Ishikawa (cell line): ENCODE measurements around the gene PLA2R1.

Source experiments
- CREB1 ChIP-seq: IDR thresholded peaks from 2 replicates; pipeline ENCODE4 v1.6.1; 2012; ENCODE audit warnings: low read depth
- EGR1 ChIP-seq: IDR thresholded peaks from 2 replicates; pipeline ENCODE4 v1.6.1; 2012
- EP300 ChIP-seq: IDR thresholded peaks from 2 replicates; pipeline ENCODE4 v1.6.1; 2012; ENCODE audit warnings: borderline replicate concordance
- NFIC ChIP-seq: IDR thresholded peaks from 2 replicates; pipeline ENCODE4 v1.6.1; 2012
- TCF12 ChIP-seq: IDR thresholded peaks from 2 replicates; pipeline ENCODE4 v1.6.1; 2012; ENCODE audit warnings: low read depth
- TF ChIP-seq, protein P1 (sequence below): IDR thresholded peaks from 2 replicates; pipeline ENCODE4 v1.6.1; 2012

DNA sequence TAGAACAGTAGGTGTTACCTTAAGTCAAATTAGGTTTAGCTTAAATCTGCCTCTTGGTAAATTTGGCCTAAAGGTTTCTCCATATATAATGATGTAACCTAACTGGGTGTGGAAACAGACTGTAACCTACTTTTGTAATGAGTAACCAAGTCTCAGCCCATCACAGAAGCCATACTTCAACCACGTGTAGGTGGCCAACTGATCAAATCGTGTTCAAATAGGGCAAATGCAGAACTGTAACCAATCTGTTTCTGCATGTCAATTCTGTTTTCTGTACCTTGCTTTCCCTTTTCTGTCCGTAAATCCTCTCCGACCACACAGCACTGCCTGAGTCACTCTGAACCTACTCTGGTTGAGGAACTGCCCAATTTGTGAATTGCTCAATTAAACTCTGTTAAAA, 34.0 kb upstream of the PLA2R1 start:
- TF ChIP-seq CREB1: no peak
- TF ChIP-seq, protein P1, sequence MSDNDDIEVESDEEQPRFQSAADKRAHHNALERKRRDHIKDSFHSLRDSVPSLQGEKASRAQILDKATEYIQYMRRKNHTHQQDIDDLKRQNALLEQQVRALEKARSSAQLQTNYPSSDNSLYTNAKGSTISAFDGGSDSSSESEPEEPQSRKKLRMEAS: no peak
- no peak for TF ChIP-seq EP300
- TF ChIP-seq TCF12: no peak
- no peak for TF ChIP-seq NFIC
- no peak for TF ChIP-seq EGR1
